ENCODE data around the gene BRD7.

DNA sequence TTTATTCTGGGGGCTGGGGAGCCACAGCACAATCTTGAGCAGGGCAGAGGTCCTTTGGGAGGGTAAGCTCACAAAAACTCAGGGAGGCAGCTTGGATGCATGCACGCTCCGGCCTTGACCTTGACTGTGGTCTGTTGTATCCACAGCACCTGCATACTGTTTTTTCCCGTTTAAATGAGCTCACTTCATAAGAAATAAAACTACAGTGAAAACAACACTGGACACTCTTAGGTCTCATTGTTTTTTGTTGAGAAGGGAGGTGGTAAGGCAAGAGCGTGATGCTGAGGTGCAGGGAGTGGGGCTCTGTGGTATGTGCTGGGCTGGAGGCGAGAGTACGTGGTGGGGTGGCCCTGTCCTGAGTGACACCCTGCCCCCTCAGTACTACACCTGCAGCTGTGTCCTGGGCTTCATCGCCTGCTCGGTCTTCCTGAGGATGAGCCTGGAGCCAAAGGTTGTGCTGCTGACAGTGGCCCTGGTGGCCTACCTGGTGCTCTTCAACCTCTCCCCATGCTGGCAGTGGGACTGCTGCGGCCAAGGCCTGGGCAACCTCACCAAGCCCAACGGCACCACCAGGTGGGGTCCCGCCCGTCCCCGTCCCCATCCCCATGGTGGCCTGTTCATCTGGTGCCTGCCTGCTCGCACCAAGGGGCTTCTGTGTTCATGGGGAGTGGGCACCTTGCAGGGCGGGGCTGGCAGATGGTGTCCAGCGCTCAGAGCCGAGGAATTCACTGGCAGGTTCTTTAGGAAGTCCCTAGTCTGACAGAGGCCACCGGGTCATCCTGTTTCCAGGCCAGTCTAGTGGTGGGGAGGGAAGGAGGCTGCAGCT, 58.3 kb downstream of the BRD7 start:
- TF ChIP-seq SP1 (IDR thresholded peaks at IDR 0.05) (no peak), SP1 (CRISPR knock-in tag; IDR thresholded peaks at IDR 0.05) (no peak), POLR2A (IDR thresholded peaks at IDR 0.05; ENCODE audit: insufficient read depth in 1 of 2, low read depth in 2 of 2, low read length in 2 of 2) (no peak), PATZ1 (CRISPR knock-in tag; IDR thresholded peaks at IDR 0.05) (no peak), FOSL2 (CRISPR knock-in tag; IDR thresholded peaks at IDR 0.05) (no peak), ZBTB33 (CRISPR knock-in tag; IDR thresholded peaks at IDR 0.05) (no peak), SKIL (CRISPR knock-in tag; IDR thresholded peaks at IDR 0.05; ENCODE audit: borderline replicate concordance) (no peak), ZBTB40 (IDR thresholded peaks at IDR 0.05) (no peak), ZBTB40 (CRISPR knock-in tag; IDR thresholded peaks at IDR 0.05) (no peak), JUNB (CRISPR knock-in tag; IDR thresholded peaks at IDR 0.05; ENCODE audit: borderline replicate concordance) (no peak), POLR2G (IDR thresholded peaks at IDR 0.05; ENCODE audit: low read depth, low read length) (0 out of 2 replicates have a peak, but pooled peaks have one; percentile 37), ZNF569 (CRISPR knock-in tag; IDR thresholded peaks at IDR 0.05; ENCODE audit: borderline replicate concordance) (no peak)
- TF ChIP-seq, protein P1, sequence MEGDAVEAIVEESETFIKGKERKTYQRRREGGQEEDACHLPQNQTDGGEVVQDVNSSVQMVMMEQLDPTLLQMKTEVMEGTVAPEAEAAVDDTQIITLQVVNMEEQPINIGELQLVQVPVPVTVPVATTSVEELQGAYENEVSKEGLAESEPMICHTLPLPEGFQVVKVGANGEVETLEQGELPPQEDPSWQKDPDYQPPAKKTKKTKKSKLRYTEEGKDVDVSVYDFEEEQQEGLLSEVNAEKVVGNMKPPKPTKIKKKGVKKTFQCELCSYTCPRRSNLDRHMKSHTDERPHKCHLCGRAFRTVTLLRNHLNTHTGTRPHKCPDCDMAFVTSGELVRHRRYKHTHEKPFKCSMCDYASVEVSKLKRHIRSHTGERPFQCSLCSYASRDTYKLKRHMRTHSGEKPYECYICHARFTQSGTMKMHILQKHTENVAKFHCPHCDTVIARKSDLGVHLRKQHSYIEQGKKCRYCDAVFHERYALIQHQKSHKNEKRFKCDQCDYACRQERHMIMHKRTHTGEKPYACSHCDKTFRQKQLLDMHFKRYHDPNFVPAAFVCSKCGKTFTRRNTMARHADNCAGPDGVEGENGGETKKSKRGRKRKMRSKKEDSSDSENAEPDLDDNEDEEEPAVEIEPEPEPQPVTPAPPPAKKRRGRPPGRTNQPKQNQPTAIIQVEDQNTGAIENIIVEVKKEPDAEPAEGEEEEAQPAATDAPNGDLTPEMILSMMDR (CRISPR knock-in tag; IDR thresholded peaks at IDR 0.05) = peak; percentile 22; the same call in 1 of the 2 replicates

Measured in HepG2 (cell line).